Esophagus muscularis mucosa (tissue), 3 donors: ENCODE data around the gene HSBP1.

Source experiments
- POLR2A ChIP-seq: fragments of 450-650 bp; IDR thresholded peaks from one replicate; pipeline ENCODE4 v1.6.1; 2017; ENCODE audit warnings: antibody characterized with exemption, moderate library complexity, mild to moderate bottlenecking, low read depth
- TF ChIP-seq, protein P1 (sequence below), 3 experiments: fragments of 200-600 bp in 2 of 3; fragments of 450-650 bp in 1 of 3; sonication (generic) in 2 of 3; IDR thresholded peaks; one replicate each; pipeline ENCODE4 v1.5.1; 2017 to 2019; ENCODE audit warnings: antibody characterized with exemption in 3 of 3, mild to moderate bottlenecking in 2 of 3, moderate library complexity in 1 of 3

DNA sequence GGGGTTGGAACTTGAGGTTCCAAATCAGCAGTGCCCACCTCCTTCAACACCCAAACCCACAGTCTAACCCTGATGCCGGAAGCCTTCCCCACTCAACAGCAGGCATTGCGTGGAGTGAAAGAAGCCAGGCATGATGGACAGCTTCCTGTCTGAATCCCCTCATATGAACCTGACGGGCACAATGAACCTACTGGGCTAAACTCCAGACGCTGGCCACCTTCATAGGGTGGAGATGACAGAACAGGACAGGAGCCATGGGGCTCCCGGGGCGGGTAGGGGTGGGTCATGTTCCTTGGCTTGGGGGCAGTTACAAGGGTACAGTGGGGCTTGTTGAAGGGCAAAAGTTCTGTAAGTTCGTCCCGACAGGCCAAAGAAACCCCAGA lies 460 bp upstream of the HSBP1 start:
- TF ChIP-seq, protein P1, sequence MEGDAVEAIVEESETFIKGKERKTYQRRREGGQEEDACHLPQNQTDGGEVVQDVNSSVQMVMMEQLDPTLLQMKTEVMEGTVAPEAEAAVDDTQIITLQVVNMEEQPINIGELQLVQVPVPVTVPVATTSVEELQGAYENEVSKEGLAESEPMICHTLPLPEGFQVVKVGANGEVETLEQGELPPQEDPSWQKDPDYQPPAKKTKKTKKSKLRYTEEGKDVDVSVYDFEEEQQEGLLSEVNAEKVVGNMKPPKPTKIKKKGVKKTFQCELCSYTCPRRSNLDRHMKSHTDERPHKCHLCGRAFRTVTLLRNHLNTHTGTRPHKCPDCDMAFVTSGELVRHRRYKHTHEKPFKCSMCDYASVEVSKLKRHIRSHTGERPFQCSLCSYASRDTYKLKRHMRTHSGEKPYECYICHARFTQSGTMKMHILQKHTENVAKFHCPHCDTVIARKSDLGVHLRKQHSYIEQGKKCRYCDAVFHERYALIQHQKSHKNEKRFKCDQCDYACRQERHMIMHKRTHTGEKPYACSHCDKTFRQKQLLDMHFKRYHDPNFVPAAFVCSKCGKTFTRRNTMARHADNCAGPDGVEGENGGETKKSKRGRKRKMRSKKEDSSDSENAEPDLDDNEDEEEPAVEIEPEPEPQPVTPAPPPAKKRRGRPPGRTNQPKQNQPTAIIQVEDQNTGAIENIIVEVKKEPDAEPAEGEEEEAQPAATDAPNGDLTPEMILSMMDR (IDR thresholded peaks at IDR 0.05) = no peak
- no peak for TF ChIP-seq POLR2A
